Hematopoietic multipotent progenitor cell treated with erythropoietin and hydrocortisone succinate and interleukin-3 and kit ligand, for 17 days (in vitro differentiated cells): ENCODE measurements around the gene POLR2H.
A peak's percentile ranks its signal among the peaks of the same experiment; 100 is the strongest.

Experiments
- DNase-seq: peaks from one replicate; pipeline ENCODE4 v3.0.0-alpha.2; 2015; ENCODE audit warnings: low spot score

POLR2H gene

GRCh38 chr3:184361532-184361931 is at the start of gene POLR2H, which contains the start of gene CLCN2:
Gene POLR2H (plus strand): TSS chr3:184361710. CDS start chr3:184363493, 1,783 bp downstream.
Gene CLCN2 (minus strand): TSS chr3:184361605. CDS start chr3:184361479, 126 bp downstream.
- peak; percentile 61 for DNase-seq

DNA sequence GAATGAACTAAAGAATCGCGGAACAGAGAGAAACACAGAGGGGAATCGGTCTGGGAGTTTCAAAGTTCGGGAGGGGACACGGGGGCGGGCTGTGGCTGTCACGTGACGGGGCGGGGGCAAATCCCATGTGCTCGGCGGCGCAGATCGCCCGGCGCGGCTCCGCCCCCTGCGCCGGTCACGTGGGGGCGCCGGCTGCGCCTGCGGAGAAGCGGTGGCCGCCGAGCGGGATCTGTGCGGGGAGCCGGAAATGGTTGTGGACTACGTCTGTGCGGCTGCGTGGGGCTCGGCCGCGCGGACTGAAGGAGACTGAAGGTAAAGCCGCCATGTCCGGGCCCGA is 47.2 kb upstream of the POLR2H start, which contains the start of gene EIF4G1:
Gene EIF4G1 (plus strand): TSS at position 244 of the 337 bp plus-strand sequence. CDS start 1,191 bp downstream, outside the sequence.
- peak; percentile 94 for DNase-seq

GRCh38 chr3:184314700-184315542 is 46.6 kb upstream of the POLR2H start:
- peak; percentile 70 for DNase-seq

DNA sequence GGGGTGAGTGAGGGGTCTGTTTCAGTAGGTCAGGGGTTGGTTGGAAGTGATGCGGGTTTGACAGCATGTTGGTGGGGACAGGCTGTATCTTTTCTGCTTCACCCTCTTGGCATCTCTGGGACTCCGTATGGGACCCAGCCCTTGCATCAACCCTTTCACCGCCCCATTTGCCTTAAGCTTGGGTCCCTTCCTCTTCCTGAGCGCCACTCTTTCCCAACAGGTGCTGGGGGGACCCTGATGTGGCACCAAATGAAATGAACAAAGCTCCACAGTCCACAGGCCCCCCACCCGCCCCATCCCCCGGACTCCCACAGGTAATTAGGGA is 46.0 kb upstream of the POLR2H start:
- peak; percentile 51 for DNase-seq

DNA sequence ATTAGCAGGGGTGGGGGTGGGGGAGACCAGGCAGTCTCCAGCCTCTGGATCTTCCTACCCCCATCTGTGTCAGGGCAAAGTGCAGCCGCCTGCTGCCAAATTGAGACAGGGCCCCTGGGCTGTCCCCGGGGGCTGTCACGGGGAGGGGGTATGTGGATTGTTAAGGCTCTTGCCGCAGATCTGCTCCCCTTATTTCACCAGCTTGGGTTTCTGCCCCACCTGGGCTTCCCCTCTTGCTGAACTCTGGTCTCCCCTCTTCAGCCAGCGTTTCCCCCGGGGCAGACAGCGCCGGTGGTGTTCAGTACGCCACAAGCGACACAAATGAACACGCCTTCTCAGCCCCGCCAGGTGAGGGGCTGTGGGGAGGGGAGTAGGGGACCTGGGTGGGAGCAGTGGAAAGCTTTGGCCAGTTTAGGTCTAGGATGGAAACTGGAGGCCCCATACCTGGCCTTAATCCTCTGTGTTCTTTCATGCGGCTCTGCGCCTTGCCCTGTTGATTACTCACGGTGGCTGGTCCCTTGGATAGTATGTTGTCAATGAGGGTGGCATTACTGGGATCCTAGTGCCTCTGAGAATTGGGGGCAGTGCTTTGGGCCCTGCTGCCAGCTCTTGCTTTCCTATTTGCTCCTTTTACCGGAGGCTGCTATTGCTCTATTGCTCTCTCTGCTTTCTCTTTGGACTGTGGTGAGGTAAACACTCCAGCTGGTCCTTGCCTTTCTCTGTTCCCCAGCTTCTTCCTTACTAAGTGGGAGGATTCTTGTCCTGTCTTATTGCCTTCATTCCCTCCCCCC is 45.4 kb upstream of the POLR2H start:
- peak; percentile 50 for DNase-seq

DNA sequence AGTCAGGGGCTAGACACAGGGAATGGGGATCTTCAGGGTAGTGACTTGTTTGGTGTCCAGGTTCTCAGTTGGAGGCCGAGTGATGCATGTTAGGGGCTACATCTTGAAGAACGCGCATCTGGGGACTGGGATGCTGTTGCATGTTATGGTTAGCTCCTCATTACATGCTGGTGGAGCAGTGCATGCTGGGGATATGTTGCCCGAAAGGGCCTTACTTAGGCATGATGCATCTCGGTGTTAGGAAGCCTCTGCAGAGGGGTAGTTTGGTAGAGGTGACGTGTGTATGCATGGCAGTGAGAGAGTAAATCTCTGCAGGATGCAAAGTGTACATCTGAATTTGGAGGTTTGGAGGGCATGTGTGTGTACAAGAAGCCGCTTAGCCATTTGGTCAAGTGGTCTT is 44.7 kb upstream of the POLR2H start:
- DNase-seq, result no peak

GRCh38 chr3:184317201-184317600 is 44.3 kb upstream of the POLR2H start:
- DNase-seq, result no peak

DNA sequence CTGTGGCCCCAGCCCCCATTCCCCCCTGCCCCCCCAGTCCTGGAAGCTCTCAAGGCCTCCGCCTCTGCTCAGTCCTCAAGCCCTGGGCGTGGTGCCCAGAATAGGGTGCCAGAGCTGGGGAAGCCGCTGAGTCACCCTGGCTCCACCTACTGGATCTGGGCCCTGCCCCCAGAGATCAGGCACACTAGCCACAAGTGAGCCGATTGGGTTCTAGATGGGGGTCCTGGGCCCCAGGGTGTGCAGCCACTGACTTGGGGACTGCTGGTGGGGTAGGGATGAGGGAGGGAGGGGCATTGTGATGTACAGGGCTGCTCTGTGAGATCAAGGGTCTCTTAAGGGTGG is 41.4 kb upstream of the POLR2H start:
- DNase-seq, result peak; percentile 97

DNA sequence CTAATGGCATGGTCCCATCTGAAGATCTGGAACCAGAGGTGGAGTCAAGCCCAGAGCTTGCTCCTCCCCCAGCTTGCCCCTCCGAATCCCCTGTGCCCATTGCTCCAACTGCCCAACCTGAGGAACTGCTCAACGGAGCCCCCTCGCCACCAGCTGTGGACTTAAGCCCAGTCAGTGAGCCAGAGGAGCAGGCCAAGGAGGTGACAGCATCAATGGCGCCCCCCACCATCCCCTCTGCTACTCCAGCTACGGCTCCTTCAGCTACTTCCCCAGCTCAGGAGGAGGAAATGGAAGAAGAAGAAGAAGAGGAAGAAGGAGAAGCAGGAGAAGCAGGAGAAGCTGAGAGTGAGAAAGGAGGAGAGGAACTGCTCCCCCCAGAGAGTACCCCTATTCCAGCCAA is 39.8 kb upstream of the POLR2H start:
- no peak for DNase-seq

- DNase-seq, result no peak
Observed at GRCh38 chr3:184322731-184323487, 38.6 kb upstream of the POLR2H start.

DNA sequence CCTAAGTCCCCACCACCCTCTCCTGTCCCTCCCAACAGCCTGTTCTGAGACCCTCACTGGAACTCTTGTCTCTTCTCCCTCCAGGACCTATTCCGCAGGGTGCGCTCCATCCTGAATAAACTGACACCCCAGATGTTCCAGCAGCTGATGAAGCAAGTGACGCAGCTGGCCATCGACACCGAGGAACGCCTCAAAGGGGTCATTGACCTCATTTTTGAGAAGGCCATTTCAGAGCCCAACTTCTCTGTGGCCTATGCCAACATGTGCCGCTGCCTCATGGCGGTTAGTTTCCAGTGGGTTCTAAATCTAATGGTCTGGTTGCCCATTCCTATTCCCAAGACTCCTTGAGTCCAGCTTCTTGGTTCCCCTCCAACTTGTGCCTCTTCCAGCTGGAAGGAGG is 37.8 kb upstream of the POLR2H start:
- DNase-seq, result no peak

GRCh38 chr3:184325269-184325668 is 36.2 kb upstream of the POLR2H start:
- no peak for DNase-seq

GRCh38 chr3:184325715-184326369 is 35.7 kb upstream of the POLR2H start:
- DNase-seq, result no peak

DNA sequence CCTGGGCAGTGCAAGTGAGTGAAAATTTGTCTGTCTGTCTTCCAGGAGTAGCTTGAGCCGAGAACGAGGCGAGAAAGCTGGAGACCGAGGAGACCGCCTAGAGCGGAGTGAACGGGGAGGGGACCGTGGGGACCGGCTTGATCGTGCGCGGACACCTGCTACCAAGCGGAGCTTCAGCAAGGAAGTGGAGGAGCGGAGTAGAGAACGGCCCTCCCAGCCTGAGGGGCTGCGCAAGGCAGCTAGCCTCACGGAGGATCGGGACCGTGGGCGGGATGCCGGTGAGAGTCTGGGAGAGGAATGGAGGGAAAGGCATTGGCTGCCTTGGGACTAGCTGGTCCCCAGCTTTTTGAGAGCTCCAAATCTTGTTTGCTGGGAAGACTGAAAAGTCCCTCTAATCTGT is 34.3 kb upstream of the POLR2H start:
- DNase-seq, result no peak

- no peak for DNase-seq
Observed at GRCh38 chr3:184328516-184328915, 33.0 kb upstream of the POLR2H start.

GRCh38 chr3:184332370-184333090 is 29.0 kb upstream of the POLR2H start:
- DNase-seq, result no peak

DNA sequence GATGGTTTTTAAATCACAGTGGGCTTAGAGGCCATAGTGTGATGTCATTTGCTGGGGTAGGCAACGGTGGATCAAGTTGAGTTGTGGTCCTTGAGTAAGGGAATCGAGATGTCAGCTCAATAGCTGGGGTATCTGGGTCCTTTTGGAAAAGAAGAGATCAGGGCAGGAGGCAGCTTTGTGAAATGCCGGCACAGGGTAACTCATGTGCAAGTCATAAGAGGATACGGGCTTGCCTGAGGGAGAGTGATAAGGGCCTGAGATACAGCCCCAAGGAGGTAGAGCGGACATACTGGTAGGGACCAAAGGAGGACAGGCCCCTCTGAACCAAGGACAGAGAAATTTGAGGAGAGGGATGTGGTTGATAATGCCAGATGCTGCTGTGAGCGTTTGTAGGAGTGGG is 28.3 kb upstream of the POLR2H start:
- DNase-seq, result peak; percentile 53

- no peak for DNase-seq
Observed at GRCh38 chr3:184333700-184334099, 27.8 kb upstream of the POLR2H start.

DNA sequence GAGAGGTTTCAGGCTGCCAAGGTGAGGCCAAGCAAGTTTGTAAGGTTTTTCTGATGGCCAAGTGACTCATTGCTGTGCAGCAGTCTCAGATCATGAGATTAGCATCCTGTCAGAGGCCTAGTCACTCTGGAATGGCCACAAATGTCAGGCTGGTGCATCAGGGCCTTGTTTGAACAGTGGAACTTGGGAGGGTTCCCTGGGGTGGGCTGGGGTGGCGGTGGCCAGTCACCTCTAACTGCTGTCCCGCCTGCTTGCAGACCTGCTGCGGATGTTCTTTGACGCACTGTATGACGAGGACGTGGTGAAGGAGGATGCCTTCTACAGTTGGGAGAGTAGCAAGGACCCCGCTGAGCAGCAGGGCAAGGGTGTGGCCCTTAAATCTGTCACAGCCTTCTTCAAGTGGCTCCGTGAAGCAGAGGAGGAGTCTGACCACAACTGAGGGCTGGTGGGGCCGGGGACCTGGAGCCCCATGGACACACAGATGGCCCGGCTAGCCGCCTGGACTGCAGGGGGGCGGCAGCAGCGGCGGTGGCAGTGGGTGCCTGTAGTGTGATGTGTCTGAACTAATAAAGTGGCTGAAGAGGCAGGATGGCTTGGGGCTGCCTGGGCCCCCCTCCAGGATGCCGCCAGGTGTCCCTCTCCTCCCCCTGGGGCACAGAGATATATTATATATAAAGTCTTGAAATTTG is 26.9 kb upstream of the POLR2H start:
- peak; percentile 71 for DNase-seq

DNA sequence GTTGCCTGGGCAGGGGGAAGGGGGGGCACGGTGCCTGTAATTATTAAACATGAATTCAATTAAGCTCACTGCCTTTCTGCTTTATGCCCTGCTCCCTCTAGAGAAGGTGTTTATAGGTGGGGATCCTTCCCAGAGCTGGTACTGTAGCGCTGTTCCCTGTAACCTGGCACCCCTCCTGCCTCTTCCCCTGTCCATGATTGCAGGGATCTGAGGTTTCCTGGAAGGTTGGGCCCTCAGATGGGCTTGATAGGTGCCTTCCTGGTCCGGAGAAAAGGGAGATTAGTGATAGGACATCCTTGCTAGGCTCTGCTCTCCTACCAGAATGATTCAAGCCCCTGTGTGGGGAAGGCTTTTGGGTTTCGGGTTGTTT is 26.2 kb upstream of the POLR2H start:
- DNase-seq, result no peak
